Transverse colon (tissue), 4 donors: Measurements from ENCODE around the gene TPSG1. TPM values are rescaled to one million over a fixed set of nuclear protein-coding genes. Genes with fewer than 3 reads are reported as not detected.

Source experiments
- DNase-seq: peaks from one replicate; pipeline ENCODE4 v3.0.0-alpha.2; 2019
- H3K27ac ChIP-seq, 4 donors: fragments of 200-600 bp; sonication (generic); 2 replicates each; pipeline ENCODE4 v1.5.1; 2016 to 2018; ENCODE audit warnings: inconsistent platforms in 4 of 4
- H3K27me3 ChIP-seq: fragments of 200-600 bp; sonication (generic); 2 replicates; pipeline ENCODE4 v1.5.1; 2017; ENCODE audit warnings: inconsistent platforms
- H3K36me3 ChIP-seq, 4 donors: fragments of 200-600 bp; sonication (generic); 2 replicates each; pipeline ENCODE4 v1.5.1; 2017 to 2019; ENCODE audit warnings: inconsistent platforms in 4 of 4
- H3K4me1 ChIP-seq, 4 donors: fragments of 200-600 bp; sonication (generic); 2 replicates each; pipeline ENCODE4 v1.5.1; 2017 to 2020; ENCODE audit warnings: inconsistent platforms in 4 of 4
- H3K4me3 ChIP-seq, 4 donors: fragments of 200-600 bp; sonication (generic); 1 replicate in 1 of 4; 2 replicates in 3 of 4; pipeline versions ENCODE4 v1.5.1 to v1.6.1; 2017 to 2019; ENCODE audit warnings: inconsistent platforms in 4 of 4
- H3K9me3 ChIP-seq, 2 donors: fragments of 200-600 bp; sonication (generic); 2 replicates each; pipeline ENCODE4 v1.5.1; 2017 to 2019; ENCODE audit warnings: inconsistent platforms in 2 of 2
- EP300 ChIP-seq: sonication (generic); formaldehyde crosslinking; IDR thresholded peaks from one replicate; pipeline ENCODE4 v1.6.1; 2017; ENCODE audit warnings: antibody characterized with exemption, low read depth
- POLR2A ChIP-seq: fragments of 450-650 bp; IDR thresholded peaks from one replicate; pipeline ENCODE4 v1.6.1; 2016; ENCODE audit warnings: antibody characterized with exemption, mild to moderate bottlenecking, moderate library complexity
- POLR2AphosphoS5 ChIP-seq, 3 donors: sonication (generic); formaldehyde crosslinking; IDR thresholded peaks; one replicate each; pipeline ENCODE4 v1.6.1; 2016; ENCODE audit warnings: antibody characterized with exemption in 3 of 3
- WGBS, 2 donors: methylation state at CpG; one replicate each; pipeline ENCODE4 v1.1.5; 2018; ENCODE audit warnings: low coverage in 1 of 2; 5-methylcytosine and 5-hydroxymethylcytosine counted together
- in situ Hi-C, 4 donors: fragments of 200-750 bp; cut with MboI; loops; one replicate each; pipeline versions ENCODE4 v1.15.0 to v1.15.1; 2017; ENCODE audit warnings: low sequenced_read_pairs in 3 of 4, low pct_ligation_motif_present in 1 of 4, low pct_unique_long_range_greater_than_20kb in 1 of 4
- intact Hi-C: fragments of 100-400 bp; cut with DNase I; formaldehyde crosslinking; loops from one replicate; pipeline ENCODE4 v1.15.1; 2023; ENCODE audit warnings: low total_unique reads
- total RNA-seq, 4 donors: library from RNA; depleted of rRNA; stranded (reverse); fragments of >200 nt; gene quantifications; one replicate each; pipeline ENCODE4 v1.1.0, GENCODE V29; 2016
- TF ChIP-seq, protein P1 (sequence below), 5 experiments: fragments of 200-600 bp in 3 of 5; fragments of 450-650 bp in 2 of 5; sonication (generic) in 3 of 5; IDR thresholded peaks; 1 replicate in 2 of 5; 2 replicates in 3 of 5; pipeline ENCODE4 v1.5.1; 2016 to 2017; ENCODE audit warnings: antibody characterized with exemption in 5 of 5, inconsistent platforms in 3 of 5, mild to moderate bottlenecking in 2 of 5, moderate library complexity in 1 of 5

The TPSG1 gene
- total RNA-seq, 4 donors from 2014 or later, result 20.9 to 41.0 (median 24.0) TPM; not detected in 1

DNA sequence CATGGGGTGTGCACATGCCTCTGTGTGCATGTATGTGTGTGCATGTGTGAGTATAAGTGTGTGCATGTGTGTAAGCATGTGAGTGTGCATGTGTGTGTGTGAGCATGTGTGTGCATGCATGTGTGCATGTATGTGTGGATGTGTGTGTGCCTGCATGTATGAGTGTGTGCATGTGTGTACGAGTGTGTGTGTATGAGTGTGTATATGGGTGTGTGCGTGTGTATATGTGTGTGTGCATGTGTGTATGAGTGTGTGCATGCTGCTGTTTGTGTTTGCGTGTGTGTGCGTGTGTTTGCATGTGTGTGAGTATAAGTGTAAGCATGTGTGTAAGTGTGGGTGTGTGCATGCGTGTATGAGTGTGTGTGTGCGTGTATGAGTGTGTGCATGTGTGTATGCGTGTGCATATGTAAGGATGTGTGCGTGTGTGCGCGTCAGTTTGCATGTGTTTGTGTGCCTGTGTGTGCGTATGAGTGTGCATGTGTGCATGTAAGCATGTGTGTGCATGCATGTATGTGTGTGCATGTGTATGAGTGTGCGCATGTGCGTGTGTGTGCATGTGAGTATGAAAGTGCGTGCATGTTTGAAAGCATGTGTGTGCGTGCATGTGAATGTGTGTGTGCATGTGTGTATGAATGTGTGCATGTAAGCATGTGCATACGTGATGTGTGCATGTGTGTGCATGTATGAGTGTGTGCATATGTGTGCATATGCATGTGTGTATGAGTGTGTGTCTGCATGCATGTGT lies 39.4 kb upstream of the TPSG1 start:
- H3K27me3 ChIP-seq, result peaks cover 41% of the 10 kb centered on the region
- H3K9me3 ChIP-seq, result no peaks in the 10 kb centered on the region
- no peak for DNase-seq
- no peak overlapping the region for H3K4me3 ChIP-seq
- H3K4me1 ChIP-seq, result no peaks in the 10 kb centered on the region
- H3K27ac ChIP-seq, result no peak overlapping the region
- WGBS, 2 donors, result 80 to 89% methylated on average over 2 to 16 of the region's 16 CpGs
- TF ChIP-seq POLR2AphosphoS5 (IDR thresholded peaks at IDR 0.05) (no peak), POLR2A (no peak), EP300 (no peak)
- TF ChIP-seq, protein P1, sequence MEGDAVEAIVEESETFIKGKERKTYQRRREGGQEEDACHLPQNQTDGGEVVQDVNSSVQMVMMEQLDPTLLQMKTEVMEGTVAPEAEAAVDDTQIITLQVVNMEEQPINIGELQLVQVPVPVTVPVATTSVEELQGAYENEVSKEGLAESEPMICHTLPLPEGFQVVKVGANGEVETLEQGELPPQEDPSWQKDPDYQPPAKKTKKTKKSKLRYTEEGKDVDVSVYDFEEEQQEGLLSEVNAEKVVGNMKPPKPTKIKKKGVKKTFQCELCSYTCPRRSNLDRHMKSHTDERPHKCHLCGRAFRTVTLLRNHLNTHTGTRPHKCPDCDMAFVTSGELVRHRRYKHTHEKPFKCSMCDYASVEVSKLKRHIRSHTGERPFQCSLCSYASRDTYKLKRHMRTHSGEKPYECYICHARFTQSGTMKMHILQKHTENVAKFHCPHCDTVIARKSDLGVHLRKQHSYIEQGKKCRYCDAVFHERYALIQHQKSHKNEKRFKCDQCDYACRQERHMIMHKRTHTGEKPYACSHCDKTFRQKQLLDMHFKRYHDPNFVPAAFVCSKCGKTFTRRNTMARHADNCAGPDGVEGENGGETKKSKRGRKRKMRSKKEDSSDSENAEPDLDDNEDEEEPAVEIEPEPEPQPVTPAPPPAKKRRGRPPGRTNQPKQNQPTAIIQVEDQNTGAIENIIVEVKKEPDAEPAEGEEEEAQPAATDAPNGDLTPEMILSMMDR (IDR thresholded peaks at IDR 0.05), result no peak
- in situ Hi-C loops, result no loop called here
- intact Hi-C loops, result no loop called here
- H3K36me3 ChIP-seq, result no peaks in the 10 kb centered on the region

DNA sequence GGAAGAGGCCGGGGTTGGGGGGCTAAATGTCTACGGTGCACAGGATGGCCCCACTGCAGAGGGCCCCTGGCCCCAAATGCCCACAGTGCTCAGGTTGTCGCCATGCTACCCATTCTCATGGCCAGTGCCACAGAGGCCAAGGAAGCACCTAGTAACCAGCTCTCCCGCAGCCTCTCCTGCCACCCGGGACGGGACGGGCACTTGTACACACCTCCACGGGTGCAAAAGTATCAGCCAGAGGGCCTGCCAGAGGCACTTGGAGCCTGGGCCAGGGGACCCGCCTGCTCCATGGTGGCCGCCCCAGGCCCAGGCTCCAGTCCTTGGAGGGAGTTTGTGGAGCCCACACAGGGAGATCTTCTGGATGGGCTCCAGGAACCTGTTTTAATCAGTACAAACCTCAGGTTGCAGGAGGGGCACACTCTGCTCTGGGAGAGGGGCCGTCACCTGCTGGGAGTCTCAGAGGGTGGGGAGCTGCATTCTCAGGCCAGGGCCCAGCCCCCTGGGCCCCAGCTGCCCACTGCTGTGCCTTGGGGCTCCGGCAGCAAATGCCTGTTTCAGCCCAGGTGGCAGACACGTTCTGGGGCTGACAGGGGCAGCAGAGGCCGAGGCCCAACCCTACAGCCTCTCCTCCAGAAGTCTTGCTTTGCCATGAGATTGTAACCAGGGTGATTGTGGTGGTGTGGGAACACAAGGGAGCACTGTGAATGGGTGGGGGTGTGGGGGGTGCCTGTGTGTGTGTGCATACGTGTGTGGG lies 38.7 kb upstream of the TPSG1 start:
- intact Hi-C loops (no loop called here), in situ Hi-C loops (no loop called here)
- TF ChIP-seq POLR2AphosphoS5 (IDR thresholded peaks at IDR 0.05), result no peak
- TF ChIP-seq, protein P1 (IDR thresholded peaks at IDR 0.05), result no peak
- no peak for TF ChIP-seq POLR2A
- no peak for TF ChIP-seq EP300
- Histone ChIP-seq H3K27me3 (peaks cover 45% of the 10 kb centered on the region), H3K4me3 (no peak overlapping the region), H3K36me3 (no peaks in the 10 kb centered on the region), H3K9me3 (no peaks in the 10 kb centered on the region), H3K4me1 (peaks cover 0 to 4% (median 2%) of the 10 kb centered on the region in 4 donors), H3K27ac (no peak overlapping the region)
- 74% methylated on average over 8 of the region's 15 CpGs; no CpG with 5 or more reads in 1 of the 2 donors for WGBS, 2 donors
- DNase-seq, result no peak

DNA sequence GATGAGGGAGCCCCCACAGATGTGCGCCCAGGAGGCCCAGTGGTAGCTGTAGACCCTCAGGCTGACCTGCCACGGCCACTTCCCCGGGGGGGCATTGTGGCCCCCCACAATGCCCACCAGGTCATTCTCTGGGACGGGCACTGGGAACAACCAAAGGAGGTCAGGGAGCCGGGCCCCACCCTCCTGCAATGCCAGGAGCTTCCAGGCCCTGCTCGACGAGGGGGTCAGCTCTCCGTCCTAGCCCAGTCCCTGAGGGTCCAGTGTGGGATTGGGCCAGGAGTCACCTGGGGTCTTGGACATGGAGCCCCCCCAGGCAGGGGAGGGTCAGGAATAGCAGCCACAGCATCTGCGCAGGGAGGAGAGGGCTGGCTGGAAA lies 37.8 kb upstream of the TPSG1 start:
- in situ Hi-C loops (no loop called here), intact Hi-C loops (no loop called here)
- H3K4me3 ChIP-seq, result no peak overlapping the region
- peaks cover 50% of the 10 kb centered on the region for H3K27me3 ChIP-seq
- DNase-seq, result no peak
- 80 to 100% methylated on average over 1 to 2 of the region's 9 CpGs for WGBS, 2 donors
- H3K27ac ChIP-seq, result no peak overlapping the region
- H3K9me3 ChIP-seq, result no peaks in the 10 kb centered on the region
- TF ChIP-seq POLR2AphosphoS5 (IDR thresholded peaks at IDR 0.05) (no peak), EP300 (no peak)
- H3K36me3 ChIP-seq, result no peaks in the 10 kb centered on the region
- peaks cover 0 to 4% (median 3%) of the 10 kb centered on the region in 4 donors for H3K4me1 ChIP-seq

DNA sequence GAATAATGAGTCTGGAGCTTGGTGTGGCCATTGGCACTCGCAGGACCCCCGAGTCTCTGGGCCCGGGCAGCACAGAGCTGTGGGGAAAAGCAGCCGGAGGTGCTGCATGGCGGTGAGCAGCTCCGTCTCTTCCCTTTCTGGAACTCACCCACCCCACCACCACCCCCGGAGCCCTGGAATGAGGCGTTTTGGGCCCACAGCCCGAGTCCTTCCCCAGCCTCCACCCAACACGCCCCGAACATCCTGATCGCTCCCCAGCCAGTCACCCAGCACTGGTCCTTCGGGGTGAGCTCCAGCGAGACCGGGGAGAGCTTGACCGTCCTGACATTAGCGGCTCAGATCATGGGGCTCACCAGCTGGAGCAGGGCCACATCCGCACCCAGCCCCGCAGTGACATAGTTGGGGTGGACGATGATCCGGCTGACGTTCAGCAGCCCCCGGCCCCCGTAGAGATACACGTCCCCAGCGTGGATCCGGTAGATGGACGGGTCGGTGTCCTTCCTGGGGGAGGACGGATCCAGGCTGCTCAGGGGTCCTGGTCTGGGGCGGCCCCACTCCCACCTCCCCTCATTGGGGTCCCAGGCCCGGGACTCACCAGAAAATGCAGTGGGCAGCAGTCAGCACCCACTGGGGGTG lies 37.3 kb upstream of the TPSG1 start:
- WGBS, 2 donors, result 70 to 79% methylated on average over 2 to 30 of the region's 32 CpGs
- Histone ChIP-seq H3K9me3 (no peaks in the 10 kb centered on the region), H3K4me1 (peaks cover 0 to 4% (median 3%) of the 10 kb centered on the region in 4 donors), H3K27ac (no peak overlapping the region), H3K27me3 (peaks cover 54% of the 10 kb centered on the region), H3K4me3 (no peak overlapping the region), H3K36me3 (no peaks in the 10 kb centered on the region)
- intact Hi-C loops, result no loop called here
- in situ Hi-C loops, result no loop called here
- no peak for TF ChIP-seq EP300
- TF ChIP-seq POLR2AphosphoS5 (IDR thresholded peaks at IDR 0.05), result no peak
- TF ChIP-seq, protein P1 (IDR thresholded peaks at IDR 0.05), result no peak
- TF ChIP-seq POLR2A, result no peak
- no peak for DNase-seq
